Stimulated activated CD8-positive, alpha-beta memory T cell treated with anti-CD3 and anti-CD28 coated beads, Interleukin-15, amount 100 ng/mL, for 1 hour (primary cell): ENCODE measurements around the gene DSE.

ENCODE experiments used
- DNase-seq: peaks from one replicate; pipeline ENCODE4 v3.0.0-alpha.2; 2020; ENCODE audit warnings: low read depth

Gene DSE

GRCh38 chr6:116362276-116362675, 8.5 kb upstream of the DSE start:
- DNase-seq, result no peak

GRCh38 chr6:116363759-116364158, 7.0 kb upstream of the DSE start:
- DNase-seq, result no peak

GRCh38 chr6:116364321-116364720, 6.4 kb upstream of the DSE start:
- no peak for DNase-seq

- DNase-seq, result no peak
Observed at GRCh38 chr6:116365743-116366142, 5.0 kb upstream of the DSE start.

- DNase-seq, result no peak
Observed at GRCh38 chr6:116366740-116367275, 3.9 kb upstream of the DSE start.

- DNase-seq, result no peak
Observed at GRCh38 chr6:116369540-116369939, 1.2 kb upstream of the DSE start.

GRCh38 chr6:116369964-116370759, 585 bp upstream of the DSE start:
- DNase-seq, result no peak

- no peak for DNase-seq
Observed at GRCh38 chr6:116371120-116371917, 572 bp downstream of the DSE start.

GRCh38 chr6:116371918-116372209, 1.1 kb downstream of the DSE start:
- DNase-seq, result no peak

GRCh38 chr6:116373300-116373699, 2.6 kb downstream of the DSE start:
- no peak for DNase-seq

- no peak for DNase-seq
Observed at GRCh38 chr6:116373940-116374339, 3.2 kb downstream of the DSE start.

GRCh38 chr6:116374586-116374985, 3.8 kb downstream of the DSE start:
- DNase-seq, result no peak

- DNase-seq, result no peak
Observed at GRCh38 chr6:116375262-116375661, 4.5 kb downstream of the DSE start.

- no peak for DNase-seq
Observed at GRCh38 chr6:116376149-116376548, 5.4 kb downstream of the DSE start.

GRCh38 chr6:116379764-116380163, 9.0 kb downstream of the DSE start:
- DNase-seq, result no peak

GRCh38 chr6:116380346-116380745, 9.6 kb downstream of the DSE start:
- DNase-seq, result no peak

GRCh38 chr6:116381000-116381399, 10.3 kb downstream of the DSE start:
- DNase-seq, result no peak

GRCh38 chr6:116382587-116382986, 11.8 kb downstream of the DSE start:
- no peak for DNase-seq

- no peak for DNase-seq
Observed at GRCh38 chr6:116384727-116385458, 14.1 kb downstream of the DSE start.

GRCh38 chr6:116385459-116385802, 14.7 kb downstream of the DSE start:
- DNase-seq, result no peak

- DNase-seq, result no peak
Observed at GRCh38 chr6:116385921-116386320, 15.2 kb downstream of the DSE start.

- no peak for DNase-seq
Observed at GRCh38 chr6:116386581-116387299, 16.0 kb downstream of the DSE start.
